ENCODE results near the gene AP3S2. TPM values are rescaled to one million over a fixed set of nuclear protein-coding genes. Genes with fewer than 3 reads are reported as not detected.

AP3S2 gene
- total and polyA plus RNA-seq, 2 of the 8 experiments (the other 6 are each of a cell fraction or from before 2014, with no cell fraction given): 19.2 to 45.4 TPM

GRCh38 chr15:89802231-89802928 is 91.4 kb downstream of the AP3S2 start (continued):
- no peak for TF ChIP-seq SAP30 (IDR thresholded peaks at IDR 0.05; ENCODE audit: insufficient read depth, insufficient replicate concordance, low read length)
